Measurements from ENCODE around the gene MAP4K3.
"Not testable (repeated sequence)": the region's sequence is repeated elsewhere in the genome, so short reads cannot be mapped to it uniquely, and the experiment has no call there.

- not testable (repeated sequence) for TF ChIP-seq CTCF (IDR thresholded peaks at IDR 0.05); EZH2 (IDR thresholded peaks at IDR 0.05; ENCODE audit: borderline replicate concordance, insufficient read depth, low read depth, low read length, poor library complexity, severe bottlenecking)
Measured at GRCh38 chr2:39360342-39360741, 76.7 kb downstream of the MAP4K3 start.

All from B cell (primary cell).